ENCODE measurements around the gene ILF3. TPM values are rescaled to one million over a fixed set of nuclear protein-coding genes. Genes with fewer than 3 reads are reported as not detected.
A peak's percentile ranks its signal among the peaks of the same experiment; 100 is the strongest.

Gene ILF3
- total and polyA plus RNA-seq, 10 donors = 82.9 to 264 (median 160) TPM

DNA sequence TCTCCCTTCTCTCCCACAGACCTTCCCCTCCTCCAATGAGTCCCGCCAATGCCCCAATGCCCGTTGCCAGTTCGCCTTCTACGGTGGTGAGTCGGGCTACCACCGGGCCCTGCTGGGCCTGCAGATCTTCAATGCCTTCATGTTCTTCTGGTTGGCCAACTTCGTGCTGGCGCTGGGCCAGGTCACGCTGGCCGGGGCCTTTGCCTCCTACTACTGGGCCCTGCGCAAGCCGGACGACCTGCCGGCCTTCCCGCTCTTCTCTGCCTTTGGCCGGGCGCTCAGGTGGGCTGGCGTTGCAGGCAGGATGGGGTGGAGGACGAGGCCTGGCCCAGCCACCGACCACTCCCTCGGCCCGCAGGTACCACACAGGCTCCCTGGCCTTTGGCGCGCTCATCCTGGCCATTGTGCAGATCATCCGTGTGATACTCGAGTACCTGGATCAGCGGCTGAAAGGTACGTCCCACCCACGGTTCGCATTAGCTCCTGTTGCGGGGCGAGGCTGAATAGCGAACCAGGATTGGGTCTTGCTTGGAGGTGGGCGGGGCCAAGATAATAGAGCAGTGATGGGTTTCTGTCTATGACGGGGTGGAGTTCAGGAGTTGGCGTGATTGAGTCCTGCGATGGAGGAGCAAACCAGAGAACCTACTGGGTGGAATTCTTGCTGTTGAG is 17.7 kb upstream of the ILF3 start:
- Histone ChIP-seq H3K36me3 (peaks cover 0 to 100% (median 98%) of the 10 kb centered on the region in 6 donors), H3K4me3 (no peak overlapping the region), H3K4me1 (peaks cover 0 to 78% (median 51%) of the 10 kb centered on the region in 6 donors), H3K27me3 (replicated peaks in 1 of 7) (no peaks in the 10 kb centered on the region), H3K9me3 (no peaks in the 10 kb centered on the region), H3K27ac (peak overlapping the region in 4 of 8 donors; percentile 32 to 69 (median 56))
- intact Hi-C loops (cut with DNase I; ENCODE audit: low total_unique reads) = no loop called here
- DNase-seq = no peak
- 88 to 96% (median 94%) methylated on average over 32 to 37 of the region's 37 CpGs for WGBS, 5 donors
- TF ChIP-seq POLR2AphosphoS5 (IDR thresholded peaks at IDR 0.05) (peak; percentile 43 to 80 (median 47)), POLR2A (IDR thresholded peaks at IDR 0.05) (no peak)

DNA sequence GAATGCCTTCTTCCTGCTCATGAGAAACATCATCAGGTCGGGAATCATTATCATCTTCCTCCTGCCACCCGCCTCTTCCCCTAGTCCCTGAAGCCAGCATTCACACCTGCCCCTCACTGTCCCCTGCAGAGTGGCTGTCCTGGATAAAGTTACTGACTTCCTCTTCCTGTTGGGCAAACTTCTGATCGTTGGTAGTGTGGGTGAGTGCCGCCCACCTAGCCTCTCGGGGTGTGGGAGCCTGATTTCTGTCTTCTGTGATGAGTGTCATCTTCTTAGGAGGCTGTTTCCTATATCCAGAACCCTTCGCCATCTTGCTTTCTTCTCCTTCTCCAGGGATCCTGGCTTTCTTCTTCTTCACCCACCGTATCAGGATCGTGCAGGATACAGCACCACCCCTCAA is 16.3 kb upstream of the ILF3 start:
- Histone ChIP-seq H3K27ac (peak overlapping the region in 4 of 8 donors; percentile 4 to 47 (median 30)), H3K27me3 (replicated peaks in 1 of 7) (no peaks in the 10 kb centered on the region), H3K36me3 (peaks cover 0 to 100% (median 95%) of the 10 kb centered on the region in 6 donors), H3K9me3 (no peaks in the 10 kb centered on the region), H3K4me3 (no peak overlapping the region), H3K4me1 (peaks cover 0 to 88% (median 52%) of the 10 kb centered on the region in 6 donors)
- 41 to 68% (median 56%) methylated on average over 8 of the region's 8 CpGs for WGBS, 5 donors
- no peak for TF ChIP-seq POLR2AphosphoS5 (IDR thresholded peaks at IDR 0.05)
- TF ChIP-seq POLR2A (IDR thresholded peaks at IDR 0.05) = no peak
- no peak for TF ChIP-seq CTCF (IDR thresholded peaks at IDR 0.05 in 8 of 11, conservative IDR thresholded peaks at IDR 0.05 in 3 of 11)
- intact Hi-C loops (cut with DNase I; ENCODE audit: low total_unique reads) = no loop called here
- DNase-seq = no peak

- H3K27ac ChIP-seq = peak overlapping the region in 5 of 8 donors; percentile 11 to 75 (median 38)
- no peaks in the 10 kb centered on the region for H3K9me3 ChIP-seq
- H3K4me1 ChIP-seq = peaks cover 16 to 100% (median 63%) of the 10 kb centered on the region in 6 donors
- intact Hi-C loops (cut with DNase I; ENCODE audit: low total_unique reads) = no loop called here
- WGBS, 5 donors = 52 to 69% (median 66%) methylated on average over 8 of the region's 8 CpGs
- no peak overlapping the region for H3K4me3 ChIP-seq
- H3K36me3 ChIP-seq = peaks cover 0 to 98% (median 84%) of the 10 kb centered on the region in 6 donors
- no peak for DNase-seq
- TF ChIP-seq CTCF (IDR thresholded peaks at IDR 0.05 in 8 of 11, conservative IDR thresholded peaks at IDR 0.05 in 3 of 11) (no peak), POLR2A (IDR thresholded peaks at IDR 0.05) (no peak), POLR2AphosphoS5 (IDR thresholded peaks at IDR 0.05) (no peak)
- no peaks in the 10 kb centered on the region for H3K27me3 ChIP-seq (replicated peaks in 1 of 7)
These were observed 14.3 kb upstream of the ILF3 start for GRCh38 chr19:10639836-10640235.

- no peaks in the 10 kb centered on the region for H3K9me3 ChIP-seq
- TF ChIP-seq POLR2A (IDR thresholded peaks at IDR 0.05) (no peak), CTCF (IDR thresholded peaks at IDR 0.05 in 8 of 11, conservative IDR thresholded peaks at IDR 0.05 in 3 of 11) (no peak), POLR2AphosphoS5 (IDR thresholded peaks at IDR 0.05) (no peak)
- H3K4me3 ChIP-seq = no peak overlapping the region
- intact Hi-C loops (cut with DNase I; ENCODE audit: low total_unique reads) = no loop called here
- WGBS, 5 donors = 51 to 100% (median 84%) methylated on average over 2 of the region's 2 CpGs
- DNase-seq = no peak
- no peaks in the 10 kb centered on the region for H3K27me3 ChIP-seq (replicated peaks in 1 of 7)
- H3K27ac ChIP-seq = peak overlapping the region in 4 of 8 donors; percentile 11 to 70 (median 28)
- peaks cover 16 to 100% (median 61%) of the 10 kb centered on the region in 6 donors for H3K4me1 ChIP-seq
- peaks cover 0 to 93% (median 79%) of the 10 kb centered on the region in 6 donors for H3K36me3 ChIP-seq
These were observed 13.8 kb upstream of the ILF3 start for GRCh38 chr19:10640361-10640760.
